GM21723 (cell line): ENCODE results near the gene TPX2.
"Not testable (repeated sequence)": the region's sequence is repeated elsewhere in the genome, so short reads cannot be mapped to it uniquely, and the experiment has no call there.

Experiments used
- ATAC-seq: cut with Tn5 transposase; IDR thresholded peaks from one replicate; pipeline ENCODE4 v1.9.1; 2021; ENCODE audit warnings: mild to moderate bottlenecking, moderate library complexity; ENCODE audit not compliant: unreplicated experiment

Gene TPX2

DNA sequence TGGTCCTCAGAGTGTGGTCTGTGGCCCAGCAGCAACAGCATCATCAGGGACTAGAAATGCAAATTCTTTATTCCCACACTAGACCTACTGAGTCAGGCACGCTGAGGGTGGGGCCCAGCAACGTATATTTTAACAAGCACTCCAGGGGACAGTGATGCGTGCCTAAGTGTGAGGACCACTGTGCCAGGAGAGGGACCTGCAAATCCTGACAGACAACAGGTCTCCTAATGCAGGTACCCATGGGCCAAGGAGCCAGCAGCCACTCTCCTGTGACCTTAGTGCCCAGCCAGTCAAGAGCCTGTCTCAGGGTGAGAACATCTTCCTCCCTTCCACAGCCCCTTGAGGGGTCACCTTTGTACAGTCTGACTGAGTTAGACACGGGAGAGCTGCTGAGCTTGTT lies 72.1 kb downstream of the TPX2 start:
- no peak for ATAC-seq

DNA sequence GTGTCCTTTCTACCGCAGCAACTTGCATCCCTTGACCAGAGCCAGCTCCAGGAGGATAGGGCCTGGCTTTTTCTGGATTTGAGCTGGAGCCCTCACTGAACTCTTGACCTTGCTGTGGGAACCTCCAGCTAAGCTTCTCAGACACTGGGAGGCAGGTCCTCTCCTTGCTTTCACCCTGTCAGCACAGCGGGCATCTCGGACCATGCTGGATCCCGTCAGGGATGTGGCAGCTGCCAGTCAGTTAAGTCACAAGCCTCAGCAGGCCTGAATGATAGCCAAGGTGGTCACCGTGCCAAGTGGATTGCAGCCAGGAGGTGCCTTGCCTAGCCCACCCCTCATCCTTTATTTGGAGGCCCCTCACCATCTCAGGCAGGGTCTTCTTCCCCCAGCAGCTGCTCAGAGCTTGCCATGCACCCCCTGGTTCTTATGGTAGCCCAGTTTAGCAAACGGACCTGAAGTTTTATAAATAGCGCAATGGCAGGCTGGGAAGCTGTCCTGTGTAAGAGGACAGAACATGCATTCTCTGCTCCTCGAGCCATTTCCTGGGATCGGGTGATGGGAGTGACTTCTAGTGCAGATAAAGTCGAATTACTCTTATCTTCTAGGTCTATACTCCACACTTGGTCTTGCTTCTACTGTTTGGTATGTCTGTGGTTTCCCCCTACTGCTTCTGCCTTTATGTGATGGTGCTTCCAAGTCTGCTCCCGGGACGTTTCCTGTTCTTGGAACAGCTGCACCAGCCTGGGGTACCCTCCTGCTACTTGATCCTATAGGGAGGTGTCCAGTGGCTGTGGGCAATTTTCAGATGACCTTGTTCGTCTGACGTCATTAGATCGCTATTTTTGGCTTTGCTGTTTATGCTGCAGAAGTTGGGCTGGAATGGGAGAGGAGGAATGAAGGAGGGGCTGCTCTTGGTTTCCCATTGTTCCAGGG lies 73.0 kb downstream of the TPX2 start:
- no peak for ATAC-seq

DNA sequence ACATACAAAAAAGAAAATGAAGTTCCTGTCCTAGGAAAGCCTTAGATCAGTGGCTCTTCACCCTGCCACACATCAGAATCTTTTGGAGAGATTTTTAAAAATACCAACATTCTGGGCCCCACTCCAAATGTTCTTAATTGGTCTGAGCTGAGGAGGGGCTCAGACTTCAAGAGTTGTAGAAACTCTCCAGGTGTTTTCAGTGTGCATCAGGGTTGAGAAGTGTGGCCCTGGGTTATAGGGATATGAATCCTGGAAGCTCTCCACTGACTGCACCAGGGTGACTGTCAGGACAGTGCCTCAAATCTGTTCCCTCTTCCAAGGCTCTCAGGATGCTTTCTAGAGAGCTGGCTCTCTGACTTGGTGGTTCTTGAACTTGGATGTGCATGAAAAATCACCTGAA lies 74.5 kb downstream of the TPX2 start:
- no peak for ATAC-seq

DNA sequence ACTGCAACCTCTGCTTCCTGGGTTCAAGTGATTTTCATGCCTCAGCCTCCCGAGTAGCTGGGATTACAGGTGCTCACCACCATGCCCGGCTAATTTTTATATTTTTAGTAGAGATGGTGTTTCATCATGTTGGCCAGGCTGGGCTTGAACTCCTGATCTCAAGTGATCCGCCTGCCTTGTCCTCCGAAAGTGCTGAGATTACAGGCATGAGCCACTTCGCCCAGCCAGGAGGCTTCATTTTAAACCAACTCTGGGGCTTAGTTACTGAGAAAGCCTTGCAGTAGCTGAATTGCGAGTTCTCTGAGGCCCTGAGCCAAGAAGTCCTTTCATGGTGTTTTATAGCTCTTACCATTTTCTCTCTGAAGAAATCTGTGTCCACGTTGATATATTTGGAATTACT lies 75.1 kb downstream of the TPX2 start:
- ATAC-seq = not testable (repeated sequence)

DNA sequence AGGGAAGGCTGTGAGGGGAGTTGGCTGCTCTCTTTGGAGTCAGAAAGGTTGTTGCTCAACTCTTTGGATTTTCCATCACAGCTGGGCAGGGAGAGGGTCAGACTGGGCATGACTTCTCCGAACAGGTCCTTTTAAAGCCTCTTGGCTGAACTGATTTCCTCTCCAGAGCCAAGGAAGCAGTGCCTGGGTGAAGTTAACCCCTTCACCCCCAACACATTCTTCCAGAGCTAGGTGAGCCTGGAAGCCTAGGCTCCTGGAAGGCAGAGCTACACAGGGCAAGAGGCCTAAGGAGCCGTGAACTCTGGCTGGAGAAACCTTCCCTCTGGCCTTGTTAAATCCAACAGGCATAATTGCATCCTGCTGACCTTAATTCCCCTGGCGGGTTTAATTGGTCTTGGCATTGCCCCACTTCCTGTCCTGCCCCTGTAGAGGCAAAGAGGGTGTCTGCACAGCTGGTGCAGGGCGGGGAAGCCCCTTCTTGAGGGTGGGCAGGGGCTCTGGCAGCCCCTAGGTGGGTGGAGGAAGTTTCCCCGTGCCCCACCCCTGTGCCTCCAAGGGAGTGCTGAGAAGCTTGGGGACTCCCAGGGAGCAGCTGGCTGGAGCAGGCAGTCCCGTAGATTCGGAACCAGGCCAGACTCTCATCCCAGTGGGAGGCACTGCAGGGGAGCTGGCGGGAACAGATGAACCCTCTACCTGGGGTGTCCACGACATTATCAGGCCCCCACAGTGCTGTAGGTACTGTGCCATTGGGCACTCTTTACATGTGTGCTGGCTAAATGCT lies 76.5 kb downstream of the TPX2 start:
- ATAC-seq = no peak

DNA sequence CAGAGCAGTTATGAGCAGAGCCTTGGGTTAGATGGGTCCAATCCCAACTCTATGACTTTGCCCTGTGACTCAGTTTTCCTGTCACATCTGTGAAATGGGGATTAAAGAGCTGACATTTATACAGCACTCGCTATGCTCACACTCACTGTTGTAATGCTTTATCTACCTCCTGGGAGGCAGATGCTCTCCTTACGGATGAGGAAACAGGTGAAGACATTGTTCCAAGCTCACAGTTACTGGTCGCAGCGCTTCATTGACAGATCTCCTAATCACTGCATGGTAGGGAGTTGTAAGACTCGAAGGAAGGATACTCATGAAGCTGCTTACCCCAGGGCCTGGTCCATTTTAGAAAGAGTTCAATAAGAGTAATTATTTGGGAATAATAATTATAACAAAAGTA lies 77.1 kb downstream of the TPX2 start:
- ATAC-seq = no peak

DNA sequence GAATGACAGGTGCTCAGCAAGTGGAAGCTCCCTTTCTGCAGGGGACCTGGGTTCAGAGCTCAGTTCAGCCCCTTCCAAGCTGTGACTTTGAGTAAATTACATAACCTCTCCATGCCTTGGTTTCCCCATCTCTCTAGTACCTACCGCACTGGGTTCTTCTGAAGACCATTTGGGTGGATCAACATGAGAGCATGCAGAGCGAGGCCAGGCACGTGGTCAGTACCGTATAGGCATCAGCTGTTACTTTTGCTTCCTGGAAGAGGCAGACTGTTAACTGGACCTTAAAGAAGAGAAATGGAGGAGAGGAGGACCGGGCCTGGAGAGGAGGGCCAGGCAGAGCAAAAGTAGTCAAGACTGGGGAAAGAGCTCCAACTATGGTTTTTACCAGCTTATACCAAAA lies 78.4 kb downstream of the TPX2 start:
- no peak for ATAC-seq

DNA sequence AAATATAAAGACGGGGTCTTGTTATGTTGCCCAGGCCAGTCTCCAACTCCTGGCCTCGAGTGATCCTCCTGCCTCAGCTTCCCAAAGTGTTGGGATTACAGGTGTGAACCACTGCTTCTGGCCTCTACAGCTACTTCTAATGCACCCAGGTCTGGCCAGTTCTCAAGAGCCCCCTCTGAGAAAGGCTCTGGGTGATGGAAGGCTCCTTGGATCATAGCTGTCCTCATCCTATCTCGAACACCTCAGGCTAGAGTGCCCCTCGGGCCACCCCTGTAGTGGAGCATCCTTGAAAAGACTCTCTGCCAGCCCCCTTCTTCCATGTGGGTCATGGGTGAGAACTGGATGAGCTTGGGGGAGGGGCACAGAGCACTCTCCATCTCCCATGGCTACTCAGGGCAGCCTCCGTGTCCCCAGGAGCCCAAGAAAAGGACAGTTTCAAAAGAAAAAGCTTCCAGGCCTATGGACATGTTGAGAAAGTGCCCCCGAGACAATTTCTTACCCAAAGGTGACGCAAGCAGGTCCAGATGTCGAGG lies 79.4 kb downstream of the TPX2 start:
- no peak for ATAC-seq

DNA sequence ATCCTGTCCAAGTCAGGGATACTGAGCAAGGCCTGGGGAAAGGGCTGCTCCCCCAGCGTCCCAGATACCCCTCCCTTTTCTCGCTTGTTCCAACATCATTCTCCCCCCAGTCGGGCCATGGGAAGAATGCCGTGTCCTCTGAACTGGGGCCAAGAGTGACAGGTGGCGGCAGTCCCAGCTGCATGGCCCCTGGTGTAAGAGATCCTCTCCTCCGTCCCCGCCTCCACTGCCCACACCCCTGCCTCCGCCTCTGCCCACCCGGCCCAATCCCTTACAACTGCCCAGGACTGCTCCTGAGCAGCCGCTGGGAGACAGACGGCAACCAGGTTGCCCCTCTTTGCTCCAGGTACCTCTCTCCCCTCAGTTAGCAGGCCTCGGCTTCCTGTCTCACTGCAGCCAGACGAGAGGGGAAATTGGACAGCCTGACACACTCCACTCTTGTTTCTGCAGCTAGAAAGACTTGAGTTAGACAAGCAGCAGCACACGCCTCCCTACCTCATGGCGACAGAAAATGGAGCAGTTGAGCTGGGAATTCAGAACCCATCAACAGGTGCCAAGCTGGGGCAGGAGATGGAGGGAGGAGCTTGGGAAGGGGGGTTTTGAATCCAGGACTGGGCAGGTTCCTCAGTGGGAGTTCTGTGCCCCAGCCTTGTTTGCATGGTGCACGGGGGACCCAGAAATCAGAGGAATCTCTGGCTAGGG lies 80.1 kb downstream of the TPX2 start, which contains the start of gene MYLK2:
Gene MYLK2 (plus strand): TSS at position 274 of the 702 bp plus-strand sequence. CDS start 225 bp downstream, at position 499.
- no peak for ATAC-seq

DNA sequence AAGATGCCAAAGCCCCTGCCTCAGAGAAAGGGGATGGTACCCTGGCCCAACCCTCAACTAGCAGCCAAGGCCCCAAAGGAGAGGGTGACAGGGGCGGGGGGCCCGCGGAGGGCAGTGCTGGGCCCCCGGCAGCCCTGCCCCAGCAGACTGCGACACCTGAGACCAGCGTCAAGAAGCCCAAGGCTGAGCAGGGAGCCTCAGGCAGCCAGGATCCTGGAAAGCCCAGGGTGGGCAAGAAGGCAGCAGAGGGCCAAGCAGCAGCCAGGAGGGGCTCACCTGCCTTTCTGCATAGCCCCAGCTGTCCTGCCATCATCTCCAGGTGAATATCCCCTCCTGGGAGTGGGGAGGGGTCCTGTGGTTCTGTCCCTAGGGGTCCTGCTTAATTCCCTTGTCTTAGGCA lies 81.1 kb downstream of the TPX2 start:
- no peak for ATAC-seq

DNA sequence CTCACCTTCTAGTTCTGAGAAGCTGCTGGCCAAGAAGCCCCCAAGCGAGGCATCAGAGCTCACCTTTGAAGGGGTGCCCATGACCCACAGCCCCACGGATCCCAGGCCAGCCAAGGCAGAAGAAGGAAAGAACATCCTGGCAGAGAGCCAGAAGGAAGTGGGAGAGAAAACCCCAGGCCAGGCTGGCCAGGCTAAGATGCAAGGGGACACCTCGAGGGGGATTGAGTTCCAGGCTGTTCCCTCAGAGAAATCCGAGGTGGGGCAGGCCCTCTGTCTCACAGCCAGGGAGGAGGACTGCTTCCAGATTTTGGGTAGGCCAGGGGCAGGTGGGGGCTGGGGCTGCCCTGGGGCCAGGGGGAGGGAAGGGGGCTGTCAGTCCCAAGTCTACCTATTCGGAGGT lies 82.3 kb downstream of the TPX2 start:
- no peak for ATAC-seq

DNA sequence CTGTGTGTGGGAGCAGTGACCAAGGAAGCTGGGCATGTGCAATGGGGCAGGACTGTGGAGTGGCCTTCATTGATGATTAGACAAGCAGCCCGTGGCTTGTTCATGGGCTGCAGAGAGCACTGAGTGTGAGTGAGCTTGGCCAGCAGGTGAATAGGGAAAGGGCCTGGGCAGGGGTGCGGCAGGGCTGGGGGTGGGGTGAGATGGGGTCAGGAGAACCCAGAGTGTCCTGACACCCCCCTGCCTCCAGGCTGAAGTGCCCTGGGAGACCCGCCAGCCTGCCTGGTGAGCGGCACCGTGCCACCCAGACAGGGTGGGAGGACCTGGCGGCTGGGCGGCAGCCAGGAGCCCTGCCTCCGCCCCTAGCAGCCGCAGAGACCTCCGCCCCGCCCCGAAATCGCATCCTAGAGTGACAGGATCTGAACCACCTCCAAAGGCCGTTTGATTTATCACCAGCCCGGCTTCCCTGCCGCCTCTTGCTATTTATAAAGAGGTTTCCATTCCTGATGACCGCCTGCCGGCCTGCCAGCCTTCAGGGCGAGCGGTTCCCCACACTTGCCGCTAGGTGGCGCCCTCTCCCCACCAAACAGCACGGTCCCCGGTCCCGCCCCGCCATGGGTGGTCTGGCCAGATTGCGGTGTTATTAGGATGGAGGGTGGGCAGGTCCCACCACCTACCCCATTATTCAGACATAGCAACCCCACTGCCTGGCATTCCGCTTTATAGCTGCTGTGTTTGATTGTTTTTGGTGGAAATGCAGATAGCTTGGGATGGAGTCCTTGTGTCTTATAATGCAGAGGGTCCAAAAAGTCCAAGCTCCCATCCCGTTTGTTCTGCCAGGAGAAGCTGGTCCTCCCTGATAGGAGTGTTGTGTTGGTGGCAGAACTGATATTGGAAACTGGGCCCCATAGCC lies 83.6 kb downstream of the TPX2 start:
- ATAC-seq = no peak

DNA sequence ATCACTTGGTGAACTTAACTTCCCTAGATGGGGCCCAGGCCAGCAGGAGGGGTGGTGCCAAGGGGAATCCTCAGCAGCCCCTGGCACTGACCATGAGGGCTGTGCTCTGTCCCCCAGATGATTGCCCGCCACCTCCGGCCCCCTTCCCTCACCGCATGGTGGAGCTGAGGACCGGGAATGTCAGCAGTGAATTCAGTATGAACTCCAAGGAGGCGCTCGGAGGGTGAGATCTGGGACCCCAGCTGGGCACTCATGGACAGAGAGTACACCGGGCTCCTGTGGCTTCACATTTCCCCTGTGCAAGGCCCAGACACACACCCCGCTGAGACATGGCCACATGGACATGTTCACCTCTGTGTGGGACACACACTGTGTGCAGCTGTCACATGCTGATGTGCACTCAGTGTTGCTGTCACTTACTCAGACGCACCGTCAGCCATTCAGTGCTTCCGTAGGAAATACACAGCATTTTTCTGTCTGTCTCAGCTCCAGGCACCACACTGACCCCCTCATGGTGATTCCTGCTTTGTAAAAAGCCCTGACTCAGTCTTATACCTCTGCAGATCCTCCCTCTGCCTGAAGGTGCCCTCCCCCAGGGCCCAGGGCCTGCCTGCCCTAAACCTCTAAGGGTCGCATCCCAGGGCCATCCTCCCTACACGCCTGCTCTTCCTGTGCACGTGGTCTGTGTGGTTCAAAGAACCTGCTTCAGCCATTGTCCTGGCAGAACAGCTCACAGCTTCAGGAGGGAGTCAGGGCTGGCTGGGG lies 84.5 kb downstream of the TPX2 start:
- no peak for ATAC-seq

DNA sequence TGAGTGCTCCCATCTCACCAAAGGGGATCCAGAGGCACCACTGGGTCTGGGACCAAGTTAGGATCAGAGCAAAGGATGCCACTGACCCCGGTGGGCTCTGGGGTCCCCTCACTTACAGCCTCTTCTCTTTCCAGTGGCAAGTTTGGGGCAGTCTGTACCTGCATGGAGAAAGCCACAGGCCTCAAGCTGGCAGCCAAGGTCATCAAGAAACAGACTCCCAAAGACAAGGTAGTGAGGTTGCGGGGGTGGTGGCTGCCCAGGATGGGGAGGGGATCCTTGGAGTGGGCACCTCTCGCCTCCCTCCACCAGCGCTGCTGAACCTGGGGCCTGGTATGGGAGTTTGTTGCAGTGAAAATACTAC lies 85.0 kb downstream of the TPX2 start:
- ATAC-seq = no peak

DNA sequence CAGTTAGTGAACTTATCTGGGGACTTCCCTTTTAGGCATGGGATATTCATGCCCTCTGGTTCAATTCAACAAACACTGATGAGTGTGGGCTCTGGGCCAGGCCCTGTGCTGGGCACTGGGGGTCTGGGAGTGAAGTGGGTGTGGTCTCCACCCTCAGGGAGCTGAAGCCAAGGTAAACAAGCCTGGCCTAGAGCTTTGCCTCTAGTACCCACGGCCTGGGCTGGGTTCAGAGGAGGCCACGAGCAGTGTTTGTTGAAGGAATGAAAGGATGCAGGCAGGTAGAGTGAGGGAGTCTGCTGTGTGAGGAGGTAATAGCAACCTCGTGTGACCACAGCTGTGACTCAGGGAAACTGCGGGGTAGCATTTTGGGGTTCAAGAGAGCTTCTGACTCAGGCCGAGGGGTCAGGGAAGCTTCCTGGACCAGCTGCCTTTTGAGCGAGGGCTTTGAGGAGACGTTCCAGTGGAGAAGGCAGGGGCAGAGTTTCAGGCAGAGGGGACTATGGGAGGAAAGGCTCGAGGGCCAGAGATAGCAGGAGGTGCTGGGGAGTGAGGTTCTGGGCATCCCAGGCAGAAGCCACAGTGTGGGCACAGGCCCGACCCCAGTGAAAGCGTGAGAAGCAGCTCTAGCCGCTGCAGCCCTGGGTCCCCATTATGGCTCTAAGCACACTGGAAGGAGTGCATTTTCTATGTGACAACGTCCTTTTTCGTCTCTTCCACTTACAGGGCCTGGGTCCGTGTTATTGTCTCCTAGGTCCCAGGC lies 85.6 kb downstream of the TPX2 start:
- no peak for ATAC-seq

DNA sequence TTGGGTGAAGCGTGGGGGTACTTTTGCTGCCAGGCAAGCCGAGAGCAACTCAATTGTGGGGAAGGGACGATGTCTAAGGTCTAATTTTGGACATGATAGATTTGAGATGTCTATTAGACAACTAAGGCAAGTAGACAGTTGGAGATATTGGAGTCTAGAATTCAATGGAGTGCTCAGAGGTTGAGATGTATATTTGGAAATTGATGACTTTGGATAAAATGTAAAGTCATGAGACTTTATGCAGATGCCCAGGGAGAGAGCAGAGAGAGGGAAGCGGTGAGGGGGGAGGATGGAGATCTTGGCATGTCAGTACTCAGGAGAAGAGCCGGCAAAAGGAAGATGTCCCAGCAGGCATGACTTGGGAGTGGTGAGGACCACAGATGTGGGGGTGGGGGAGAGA lies 87.0 kb downstream of the TPX2 start:
- no peak for ATAC-seq

DNA sequence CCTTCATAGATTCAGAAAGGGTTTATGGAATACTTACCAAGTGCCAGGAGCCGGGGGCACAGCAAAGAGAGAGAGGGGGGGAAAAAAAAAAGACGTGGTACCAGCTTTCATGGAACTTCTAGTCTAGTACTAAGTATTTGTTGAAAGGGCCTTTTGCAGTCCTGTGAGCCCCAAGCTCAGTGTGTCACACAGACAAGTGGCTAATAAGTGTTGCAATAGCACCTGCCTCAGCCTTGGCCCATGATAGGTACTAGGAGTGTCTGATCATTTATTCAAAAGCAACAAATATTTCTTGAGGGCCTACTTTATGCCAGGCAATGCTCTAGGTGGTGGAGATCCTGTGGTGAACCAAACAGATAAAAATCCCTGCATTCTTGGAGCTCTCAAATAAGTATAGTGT lies 88.0 kb downstream of the TPX2 start:
- no peak for ATAC-seq

DNA sequence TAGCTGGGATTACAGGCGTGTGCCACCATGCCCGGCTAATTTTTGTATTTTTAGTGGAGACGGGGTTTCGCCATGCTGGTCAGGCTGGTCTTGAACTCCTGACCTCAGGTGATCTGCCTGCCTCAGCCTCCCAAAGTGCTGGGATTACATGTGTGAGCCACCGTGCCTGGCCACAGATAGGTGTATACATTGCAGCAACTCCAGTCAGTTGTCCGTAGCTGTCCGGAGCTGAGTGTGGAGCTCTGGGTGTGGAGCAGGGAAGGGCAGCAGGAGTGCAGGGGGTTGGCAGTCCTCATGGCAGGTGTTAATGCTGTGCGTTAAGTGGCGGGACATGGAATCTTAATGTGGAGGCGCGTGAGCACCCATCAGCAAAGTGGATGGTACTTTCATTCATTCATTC lies 88.9 kb downstream of the TPX2 start:
- not testable (repeated sequence) for ATAC-seq

DNA sequence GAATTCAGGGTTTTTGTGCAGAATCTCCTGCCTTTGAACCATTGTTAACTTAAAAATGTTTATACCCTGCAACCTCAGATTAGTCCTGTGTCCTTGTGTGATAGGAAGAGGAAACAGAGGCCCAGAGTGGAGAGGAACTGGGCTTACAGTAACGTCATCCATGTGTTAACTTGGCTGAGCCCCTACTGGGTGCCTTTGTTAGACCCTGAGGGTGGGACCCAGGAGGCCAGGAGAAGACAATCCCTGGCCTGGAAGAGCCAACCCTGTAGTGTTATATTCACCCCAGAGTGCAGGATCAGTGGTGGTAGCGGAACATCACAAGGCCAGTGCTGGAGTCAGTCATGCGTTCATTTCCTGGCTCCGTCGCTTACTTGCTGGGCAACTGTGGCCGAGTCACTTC lies 90.6 kb downstream of the TPX2 start:
- ATAC-seq = no peak
